Choroid plexus epithelial cell (primary cell): ENCODE data around the gene ABCF2.
A peak's percentile ranks its signal among the peaks of the same experiment; 100 is the strongest.

Source experiments
- DNase-seq: peaks from one replicate; pipeline ENCODE4 v3.0.0-alpha.2; 2010; ENCODE audit warnings: low read depth
- H3K4me3 ChIP-seq: 2 replicates; pipeline ENCODE4 v1.5.1; 2011; ENCODE audit warnings: low read depth, mild to moderate bottlenecking, control low read depth, low read length, moderate library complexity
- CTCF ChIP-seq: conservative IDR thresholded peaks from 2 replicates; pipeline ENCODE4 v1.5.1; 2011; ENCODE audit warnings: low read depth, mild to moderate bottlenecking, control low read depth, inconsistent platforms, low read length, moderate library complexity

The ABCF2 gene

DNA sequence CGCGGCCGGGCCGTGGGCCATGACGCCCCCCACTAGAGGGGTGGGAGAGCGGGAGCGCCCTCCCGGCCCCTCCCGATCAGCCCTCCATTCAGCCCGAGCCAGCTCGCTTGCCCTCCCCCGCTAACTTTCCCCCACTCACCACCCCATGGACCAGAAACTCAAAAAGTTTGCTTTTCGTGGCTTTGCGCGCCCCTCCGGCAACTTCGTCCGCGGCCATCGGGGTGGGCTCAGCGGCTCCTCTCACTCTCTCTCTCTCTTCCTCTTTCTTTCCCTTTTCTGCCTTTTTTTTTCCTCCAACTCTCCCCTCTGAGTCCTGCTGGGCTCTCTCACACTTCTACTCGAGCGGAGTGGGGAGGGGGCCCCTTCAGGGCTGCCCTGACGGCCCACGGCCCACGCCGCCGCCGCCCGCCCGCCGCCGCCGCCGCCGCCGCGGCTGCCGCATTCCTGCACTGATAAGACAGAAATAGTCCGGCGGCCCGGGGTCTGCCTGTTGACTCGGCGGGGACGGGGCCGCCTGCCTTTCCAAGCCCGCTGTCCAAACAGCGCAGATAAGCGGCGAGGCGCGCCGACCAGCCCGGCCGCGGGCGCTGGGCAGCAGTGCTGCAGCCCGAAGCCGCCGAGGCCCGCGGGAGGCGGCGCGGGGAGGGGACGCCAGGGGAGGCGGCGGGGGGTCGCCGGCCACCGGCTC, 21.5 kb upstream of the ABCF2 start, which contains the start of gene SMARCD3:
Gene SMARCD3, minus strand, starts transcription at position 349 of the 688 bp plus-strand sequence. Its CDS starts 132 bp downstream, at position 217.
- no peak for TF ChIP-seq CTCF
- peak within 1 kb of the TSS; percentile 76 for H3K4me3 ChIP-seq
- DNase-seq = peak; percentile 67

GRCh38 chr7:151247611-151248345, 20.8 kb upstream of the ABCF2 start:
- H3K4me3 ChIP-seq = peak overlapping the region; percentile 76
- TF ChIP-seq CTCF = no peak
- DNase-seq = no peak

- TF ChIP-seq CTCF = no peak
- H3K4me3 ChIP-seq = peak overlapping the region; percentile 76
- no peak for DNase-seq
Measured at GRCh38 chr7:151246851-151247580, 20.0 kb upstream of the ABCF2 start.

DNA sequence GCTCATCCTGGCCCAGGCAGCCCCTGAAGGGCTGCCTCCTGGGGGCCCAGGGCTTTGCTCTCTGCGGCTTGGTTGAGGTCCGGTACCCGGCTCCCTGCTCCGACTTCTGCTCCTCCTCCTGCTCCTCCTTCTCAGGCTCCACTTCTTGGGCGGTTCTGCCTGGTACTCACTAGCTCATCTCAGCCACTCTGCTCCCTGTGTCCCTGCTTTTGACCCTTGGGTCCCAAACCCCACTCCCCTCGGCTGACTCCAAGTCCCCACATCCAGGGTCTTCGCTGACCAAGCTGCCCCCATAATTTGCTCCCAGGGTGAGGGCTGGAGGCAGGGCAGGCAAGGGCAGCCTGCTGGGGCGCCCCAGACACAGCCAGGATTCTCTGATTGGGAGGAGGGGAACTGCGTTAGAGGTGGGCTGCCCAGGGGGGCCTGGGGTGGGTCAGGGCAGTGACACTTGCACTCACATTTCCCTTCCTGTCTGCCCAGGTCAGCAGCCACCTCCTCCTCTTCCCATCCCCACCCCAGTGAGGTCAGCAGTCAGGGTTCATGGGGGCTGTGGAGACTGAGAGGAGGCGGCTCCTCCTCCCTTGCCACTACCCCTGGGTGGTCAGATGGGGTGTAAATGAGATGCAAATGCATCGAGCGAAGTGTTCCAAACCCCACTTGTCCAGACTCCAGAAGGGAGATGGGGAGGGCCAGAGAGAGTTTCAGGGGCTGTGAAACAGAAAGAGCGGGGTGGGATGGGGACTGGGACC, 19.3 kb upstream of the ABCF2 start:
- peak overlapping the region; percentile 40 for H3K4me3 ChIP-seq
- DNase-seq = peak; percentile 39
- TF ChIP-seq CTCF = no peak

DNA sequence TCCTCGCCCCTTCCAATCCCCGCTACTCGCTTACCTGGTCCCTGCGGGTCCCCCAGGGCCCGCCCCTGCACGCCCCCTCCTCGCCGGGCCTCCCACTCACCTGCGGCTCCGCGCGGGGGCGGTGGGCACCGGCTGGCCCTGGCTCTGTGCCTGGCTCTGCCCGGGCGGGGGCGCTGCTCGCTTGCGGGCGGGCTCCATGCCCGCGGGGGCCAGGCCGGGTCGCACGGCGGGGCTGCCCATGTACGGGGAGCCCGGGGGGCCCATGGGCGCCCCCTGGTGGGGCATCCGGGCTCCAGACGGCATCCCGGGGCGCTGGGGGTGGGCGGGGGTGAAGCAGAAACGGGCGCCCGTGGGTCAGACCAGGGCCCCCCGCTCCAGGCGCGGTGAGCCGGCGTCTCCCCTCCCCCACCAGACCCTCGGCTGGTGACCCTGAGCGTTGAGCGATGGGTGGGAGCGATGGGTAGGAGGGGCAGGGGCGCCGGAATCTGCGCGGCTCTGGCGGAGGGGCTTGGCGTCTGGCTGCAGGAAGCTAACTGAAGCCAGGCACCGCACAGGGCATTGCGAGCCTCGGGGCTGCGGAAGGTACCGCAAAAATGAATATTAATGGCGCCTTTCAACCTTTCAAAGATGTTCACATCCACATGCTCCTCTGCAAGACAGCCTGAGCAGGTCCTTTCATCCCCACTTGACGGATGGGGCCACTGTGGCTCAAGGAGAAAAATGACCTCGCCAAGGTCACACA, 18.5 kb upstream of the ABCF2 start:
- H3K4me3 ChIP-seq = peak overlapping the region; percentile 40
- DNase-seq = no peak
- peak; percentile 43 for TF ChIP-seq CTCF

- no peak for DNase-seq
- no peak for TF ChIP-seq CTCF
- peak overlapping the region; percentile 24 for H3K4me3 ChIP-seq
Measured at GRCh38 chr7:151244841-151245346, 17.9 kb upstream of the ABCF2 start.
